H1 (cell line): Measurements from ENCODE around the gene CMSS1. TPM values are rescaled to one million over a fixed set of nuclear protein-coding genes. Genes with fewer than 3 reads are reported as not detected.

Experiments used
- CTCF ChIA-PET: fragments of 300-600 bp; sonication (Branson Sonifier 250); formaldehyde crosslinking; loops from one replicate; lab custom pipeline; 2021; ENCODE audit not compliant: partially characterized antibody; lab: Charles Lee
- POLR2A ChIA-PET: fragments of 300-600 bp; sonication (Branson Sonifier 250); formaldehyde crosslinking; loops from one replicate; lab custom pipeline; 2021; ENCODE audit warnings: inconsistent platforms; ENCODE audit not compliant: partially characterized antibody; lab: Charles Lee
- DNase-seq, 2 experiments: peaks; one replicate each; pipeline versions ENCODE4 v3.0.0 to v3.0.0-alpha.2; 2010 to 2022; ENCODE audit warnings: low spot score in 2 of 2, low read depth in 1 of 2, mixed read lengths in 1 of 2
- FAIRE-seq: peaks from 2 replicates; lab custom pipeline; 2011; peaks lifted over from hg19 to GRCh38; lab: Jason Lieb, UNC
- H2AFZ ChIP-seq: 2 replicates; pipeline ENCODE4 v1.8.1; 2012; ENCODE audit warnings: low read length, inconsistent platforms
- H2AK5ac ChIP-seq: 2 replicates; pipeline ENCODE4 v1.6.1; 2013; ENCODE audit warnings: low read depth, low read length
- H2BK120ac ChIP-seq: replicated peaks from 2 replicates; pipeline ENCODE3; 2013; ENCODE audit warnings: low read depth, low read length, inconsistent platforms
- H2BK12ac ChIP-seq: 2 replicates; pipeline ENCODE4 v1.6.1; 2013; ENCODE audit warnings: low read depth, low read length
- H2BK15ac ChIP-seq: 2 replicates; pipeline ENCODE4 v1.6.1; 2013; ENCODE audit warnings: low read length
- H2BK20ac ChIP-seq: 2 replicates; pipeline ENCODE4 v1.6.1; 2013; ENCODE audit warnings: low read length
- H2BK5ac ChIP-seq: 2 replicates; pipeline ENCODE4 v1.6.1; 2013; ENCODE audit warnings: low read depth, low read length
- H3K14ac ChIP-seq: 2 replicates; pipeline ENCODE4 v1.6.1; 2013; ENCODE audit warnings: inconsistent platforms; ENCODE audit not compliant: insufficient read length
- H3K18ac ChIP-seq: 2 replicates; pipeline ENCODE4 v1.6.1; 2013; ENCODE audit warnings: low read length; ENCODE audit errors: extremely low read depth
- H3K23ac ChIP-seq: 2 replicates; pipeline ENCODE4 v1.6.1; 2013; ENCODE audit warnings: inconsistent platforms; ENCODE audit not compliant: insufficient read length
- H3K23me2 ChIP-seq: 2 replicates; pipeline ENCODE4 v1.6.1; 2013; ENCODE audit warnings: low read depth, low read length
- H3K27ac ChIP-seq: 2 replicates; pipeline ENCODE4 v1.6.1; 2011; ENCODE audit warnings: low read depth, low read length, inconsistent platforms
- H3K27me3 ChIP-seq, 4 experiments: replicated peaks in 1 of 4; 1 replicate in 1 of 4; 2 replicates in 3 of 4; pipeline versions ENCODE4 v1.6.1 to v1.8.1; 2011 to 2013; ENCODE audit warnings: low read length in 3 of 4, mild to moderate bottlenecking in 3 of 4, inconsistent platforms in 2 of 4, mixed read lengths in 2 of 4, moderate library complexity in 1 of 4; ENCODE audit not compliant: control insufficient read depth in 3 of 4, insufficient read depth in 3 of 4; ENCODE audit errors: extremely low read depth in 1 of 4
- H3K36me3 ChIP-seq, 4 experiments: 2 replicates each; pipeline versions ENCODE4 v1.6.1 to v1.8.1; 2011 to 2013; ENCODE audit warnings: mild to moderate bottlenecking in 4 of 4, low read length in 3 of 4, moderate library complexity in 2 of 4, control low read depth in 1 of 4, inconsistent platforms in 1 of 4; ENCODE audit not compliant: insufficient read depth in 4 of 4, control insufficient read depth in 2 of 4
- H3K4ac ChIP-seq: replicated peaks from 2 replicates; pipeline ENCODE3; 2013; ENCODE audit warnings: low read length, low read depth, mixed read lengths, inconsistent platforms; ENCODE audit not compliant: insufficient read length
- H3K4me1 ChIP-seq, 4 experiments: replicated peaks in 1 of 4; 1 replicate in 1 of 4; 2 replicates in 3 of 4; pipeline versions ENCODE4 v1.6.1 to v1.8.1; 2011 to 2013; ENCODE audit warnings: low read length in 3 of 4, inconsistent platforms in 2 of 4, mixed read lengths in 1 of 4; ENCODE audit not compliant: insufficient read depth in 4 of 4, control insufficient read depth in 3 of 4
- H3K4me2 ChIP-seq, 2 experiments: 2 replicates each; pipeline versions ENCODE4 v1.6.1 to v1.8.1; 2011 to 2013; ENCODE audit warnings: low read depth in 2 of 2, low read length in 2 of 2, control low read depth in 1 of 2, inconsistent platforms in 1 of 2, mild to moderate bottlenecking in 1 of 2; ENCODE audit not compliant: insufficient read depth in 1 of 2
- H3K4me3 ChIP-seq, 4 experiments: fragments of 200-600, 300-600 bp in 1 of 4; sonication (generic), shearing (Covaris generic), sonication (Bioruptor Twin) in 1 of 4; 2 replicates each; pipeline versions ENCODE4 v1.5.1 to v1.8.1; 2011 to 2016; ENCODE audit warnings: low read length in 4 of 4, low read depth in 3 of 4, control low read depth in 2 of 4, inconsistent platforms in 2 of 4, mild to moderate bottlenecking in 2 of 4, mixed read lengths in 1 of 4, moderate library complexity in 1 of 4; ENCODE audit not compliant: insufficient read depth in 2 of 4; ENCODE audit errors: extremely low read depth in 1 of 4
- H3K56ac ChIP-seq: replicated peaks from 2 replicates; pipeline ENCODE3; 2013; ENCODE audit warnings: low read depth, mild to moderate bottlenecking, mixed read lengths, low read length, inconsistent platforms; ENCODE audit not compliant: insufficient read length
- H3K79me1 ChIP-seq: 2 replicates; pipeline ENCODE4 v1.6.1; 2013; ENCODE audit warnings: low read depth, low read length, control low read depth
- H3K79me2 ChIP-seq, 2 experiments: 2 replicates each; pipeline versions ENCODE4 v1.6.1 to v1.8.1; 2012 to 2013; ENCODE audit warnings: low read length in 2 of 2, mild to moderate bottlenecking in 2 of 2, inconsistent platforms in 1 of 2; ENCODE audit not compliant: insufficient read depth in 2 of 2, control insufficient read depth in 1 of 2
- H3K9ac ChIP-seq, 4 experiments: replicated peaks in 1 of 4; 1 replicate in 1 of 4; 2 replicates in 3 of 4; pipeline versions ENCODE4 v1.6.1 to v1.8.1; 2011 to 2013; ENCODE audit warnings: low read depth in 3 of 4, low read length in 3 of 4, control low read depth in 2 of 4, mild to moderate bottlenecking in 2 of 4, moderate library complexity in 2 of 4, inconsistent platforms in 1 of 4; ENCODE audit errors: extremely low read depth in 1 of 4
- H3K9me3 ChIP-seq, 2 experiments: 2 replicates each; pipeline versions ENCODE4 v1.6.1 to v1.8.1; 2012 to 2013; ENCODE audit warnings: mild to moderate bottlenecking in 2 of 2, moderate library complexity in 2 of 2, control low read depth in 1 of 2, inconsistent platforms in 1 of 2, low read depth in 1 of 2, low read length in 1 of 2, mixed read lengths in 1 of 2; ENCODE audit not compliant: insufficient read depth in 2 of 2
- H4K20me1 ChIP-seq, 2 experiments: replicated peaks in 1 of 2; 2 replicates each; pipeline versions ENCODE3 to v1.8.1; 2011 to 2013; ENCODE audit warnings: inconsistent platforms in 2 of 2, low read length in 2 of 2, mild to moderate bottlenecking in 1 of 2; ENCODE audit not compliant: insufficient read depth in 2 of 2, control insufficient read depth in 1 of 2
- H4K5ac ChIP-seq: 2 replicates; pipeline ENCODE4 v1.6.1; 2013; ENCODE audit warnings: low read length, low read depth, mixed read lengths, inconsistent platforms; ENCODE audit not compliant: insufficient read length
- H4K8ac ChIP-seq: 2 replicates; pipeline ENCODE4 v1.8.0; 2013; ENCODE audit warnings: mild to moderate bottlenecking, moderate library complexity, low read length, inconsistent platforms; ENCODE audit not compliant: insufficient read depth; ENCODE audit errors: extremely low read depth
- H4K91ac ChIP-seq: replicated peaks from 2 replicates; pipeline ENCODE3; 2013; ENCODE audit warnings: low read length, mixed read lengths, inconsistent platforms; ENCODE audit not compliant: insufficient read length
- CHD1 ChIP-seq: IDR thresholded peaks from 2 replicates; pipeline ENCODE4 v1.6.1; 2012; ENCODE audit warnings: low read depth, low read length, improper control_type of control experiment
- CHD2 ChIP-seq: IDR thresholded peaks from 2 replicates; pipeline ENCODE4 v1.6.1; 2012; ENCODE audit warnings: low read length, improper control_type of control experiment
- CTBP2 ChIP-seq: IDR thresholded peaks from 2 replicates; pipeline ENCODE4 v1.7.0; 2011; ENCODE audit warnings: borderline replicate concordance, mild to moderate bottlenecking, moderate library complexity, mixed read lengths, low read length; ENCODE audit not compliant: insufficient read depth, insufficient read length
- EGR1 ChIP-seq: IDR thresholded peaks from 2 replicates; pipeline ENCODE4 v1.6.1; 2011; ENCODE audit warnings: low read depth, low read length, borderline replicate concordance
- GABPA ChIP-seq: IDR thresholded peaks from 2 replicates; pipeline ENCODE4 v1.6.1; 2011; ENCODE audit warnings: mild to moderate bottlenecking, low read length, moderate library complexity, borderline replicate concordance; ENCODE audit not compliant: insufficient read depth
- HDAC2 ChIP-seq, 2 experiments: fragments of 300-600 bp in 1 of 2; sonication (generic) in 1 of 2; IDR thresholded peaks; 2 replicates each; pipeline ENCODE4 v1.6.1; 2011 to 2012; ENCODE audit warnings: low read depth in 2 of 2, low read length in 2 of 2, mild to moderate bottlenecking in 2 of 2, moderate library complexity in 2 of 2, borderline replicate concordance in 1 of 2, inconsistent platforms in 1 of 2
- MAFK ChIP-seq: IDR thresholded peaks from 2 replicates; pipeline ENCODE4 v1.6.1; 2012; ENCODE audit warnings: low read depth, mild to moderate bottlenecking, improper control_type of control experiment, low read length
- MAX ChIP-seq: IDR thresholded peaks from 2 replicates; pipeline ENCODE4 v1.6.1; 2012; ENCODE audit warnings: inconsistent platforms
- TAF1 ChIP-seq: IDR thresholded peaks from 2 replicates; pipeline ENCODE4 v1.6.1; 2011; ENCODE audit warnings: mild to moderate bottlenecking, low read depth, low read length
- TAF7 ChIP-seq: optimal IDR thresholded peaks from 2 replicates; pipeline ENCODE3; 2011; ENCODE audit warnings: low read depth, mild to moderate bottlenecking, inconsistent platforms, low read length, moderate library complexity, borderline replicate concordance
- TEAD4 ChIP-seq: IDR thresholded peaks from 2 replicates; pipeline ENCODE4 v1.6.1; 2012; ENCODE audit warnings: low read depth, low read length, inconsistent platforms, mixed read lengths
- USF2 ChIP-seq: IDR thresholded peaks from 2 replicates; pipeline ENCODE4 v1.6.1; 2011; ENCODE audit warnings: low read length, improper control_type of control experiment
- ZNF274 ChIP-seq: IDR thresholded peaks from 2 replicates; pipeline ENCODE4 v1.7.0; 2012; ENCODE audit warnings: low read length, borderline replicate concordance; ENCODE audit errors: extremely low read depth
- WGBS, 2 experiments: shearing (Covaris generic) in 1 of 2; methylation state at CpG; one replicate each; pipeline versions ENCODE4 v1.1.6 to v1.1.7; 2013 to 2015; ENCODE audit warnings: low lambda C conversion rate in 2 of 2, mixed read lengths in 2 of 2, inconsistent platforms in 1 of 2, low coverage in 1 of 2, missing lambda C conversion rate in 1 of 2; ENCODE audit not compliant: insufficient replicate concordance in 2 of 2, insufficient coverage in 1 of 2, insufficient read length in 1 of 2; ENCODE audit errors: extremely low coverage in 1 of 2, missing lambda C conversion rate in 1 of 2; 5-methylcytosine and 5-hydroxymethylcytosine counted together
- polyA plus RNA-seq, 7 experiments: library from polyadenylated mRNA; depleted of rRNA in 3 of 7; stranded (reverse) in 5 of 7; unstranded in 2 of 7; fragments of >200 nt in 5 of 7; fragments of 200-250 nt in 2 of 7; gene quantifications; 1 replicate in 5 of 7; 2 replicates in 1 of 7; 4 replicates in 1 of 7; pipeline versions ENCODE4 v1.2.1 to v1.2.3, GENCODE V29; 2011 to 2013; ENCODE audit warnings: missing spikeins in 2 of 7, mixed read lengths in 2 of 7
- total RNA-seq: library from RNA; stranded (reverse); fragmentation: NEBNext Ultra II Directional; extraction: Animal tissue kit (Norgen Biotek cat#: 25700); gene quantifications from 2 replicates; pipeline ENCODE4 v1.2.1, GENCODE V29; 2021

Gene CMSS1
- total and polyA plus RNA-seq, 2 of the 8 experiments (the other 6 are each of a cell fraction or from before 2014, with no cell fraction given), result 15.2 to 75.1 TPM

- Histone ChIP-seq H4K20me1 (no peaks in the 10 kb centered on the region), H3K18ac (no peak overlapping the region), H4K8ac (no peak overlapping the region), H3K4me3 (no peak overlapping the region), H2AFZ (no peak overlapping the region), H3K14ac (no peak overlapping the region), H3K9me3 (0 out of 4 replicates have a peak, but pooled peaks cover 0 to 3% of the 10 kb centered on the region in 2 experiments), H2BK5ac (no peak overlapping the region), H3K27ac (no peak overlapping the region), H3K4ac (no peak overlapping the region), H3K4me1 (no peaks in the 10 kb centered on the region), H4K5ac (no peak overlapping the region), H3K79me1 (no peaks in the 10 kb centered on the region), H2BK20ac (no peak overlapping the region), H2BK120ac (no peak overlapping the region), H3K56ac (no peak overlapping the region), H3K23ac (no peak overlapping the region), H3K23me2 (peaks cover 1% of the 10 kb centered on the region; the same call in 1 of the 2 replicates), H3K36me3 (no peaks in the 10 kb centered on the region), H3K79me2 (no peaks in the 10 kb centered on the region), H3K27me3 (no peaks in the 10 kb centered on the region), H3K4me2 (no peak overlapping the region), H2BK12ac (no peak overlapping the region), H3K9ac (no peak overlapping the region), H2BK15ac (no peak overlapping the region), H2AK5ac (no peak overlapping the region; the same call in 1 of the 2 replicates), H4K91ac (no peak overlapping the region)
- FAIRE-seq (no peak), DNase-seq (no peak)
- 100% methylated on average over 1 of the region's 1 CpG; no CpG with 5 or more reads in 1 of the 2 experiments for WGBS, 2 experiments
- ChIA-PET POLR2A (no interaction called here), CTCF (interaction anchor here (1.5 kb wide), 1 partner anchor 22 kb away, joined by 3 read pairs; no protein-coding TSS in a partner anchor)
- TF ChIP-seq MAX (no peak), TEAD4 (no peak), CHD2 (no peak), TAF7 (no peak), TAF1 (no peak), MAFK (no peak), ZNF274 (no peak), HDAC2 (IDR thresholded peaks at IDR 0.05; ENCODE audit: borderline replicate concordance in 1 of 2, low read depth in 2 of 2, low read length in 2 of 2) (no peak), GABPA (no peak), EGR1 (no peak), CHD1 (no peak), USF2 (no peak), CTBP2 (no peak)
These were observed 163.5 kb downstream of the CMSS1 start for GRCh38 chr3:99981138-99981537.
